HCT116 (cell line): ENCODE data around the gene BCL7A. TPM values are rescaled to one million over a fixed set of nuclear protein-coding genes. Genes with fewer than 3 reads are reported as not detected.

Source experiments
- ATAC-seq: fragments of 200-7000 bp; cut with Tn5 transposase; 2 replicates; pipeline ENCODE4 v1.9.1; 2020; ENCODE audit warnings: mild to moderate bottlenecking, moderate library complexity
- BruUV-seq: library from RNA; stranded (reverse); fragments of 400-500 nt; replicated peaks from 2 replicates; lab custom pipeline; 2021; lab: Mats Ljungman, UMichigan
- CTCF ChIA-PET: fragments of 300-600 bp; sonication (Branson Sonifier 250); formaldehyde crosslinking; loops from one replicate; lab custom pipeline; 2021; ENCODE audit warnings: antibody characterized with exemption; lab: Charles Lee
- POLR2A ChIA-PET: fragments of 300-600, 350-600 bp; sonication (Branson Sonifier 250); formaldehyde crosslinking; loops from one replicate; lab custom pipeline; 2021; ENCODE audit warnings: antibody characterized with exemption; lab: Charles Lee
- RAD21 ChIA-PET, 2 experiments: fragments of 300-600 bp; sonication (Branson Sonifier 250); formaldehyde crosslinking; loops; one replicate each; lab custom pipeline; 2023; ENCODE audit warnings: low total read pairs in 2 of 2; ENCODE audit not compliant: uncharacterized antibody in 2 of 2, unreplicated experiment in 2 of 2, low non-redundant PET in 1 of 2; lab: Charles Lee
- DNase-seq: peaks from one replicate; pipeline ENCODE4 v3.0.0-alpha.2; 2010; ENCODE audit warnings: low read depth, low spot score
- H2AFZ ChIP-seq: fragments of 200-600 bp; shearing (Covaris generic), sonication (generic); 2 replicates; pipeline ENCODE4 v1.6.1; 2017; ENCODE audit warnings: low read depth, mixed run types, mixed read lengths, antibody characterized with exemption, low read length; ENCODE audit not compliant: poor library complexity, severe bottlenecking
- H3K27ac ChIP-seq: 2 replicates; pipeline ENCODE4 v1.5.1; 2012; ENCODE audit warnings: low read depth, low read length
- H3K27me3 ChIP-seq: fragments of 200-600 bp; sonication (generic); 2 replicates; pipeline ENCODE4 v1.6.1; 2016; ENCODE audit warnings: mixed run types, low read length, mixed read lengths; ENCODE audit not compliant: insufficient read depth
- H3K36me3 ChIP-seq, 2 experiments: fragments of 200-500 bp in 1 of 2; fragments of 200-600 bp in 1 of 2; sonication (Bioruptor generic) in 1 of 2; sonication (generic) in 1 of 2; 2 replicates each; pipeline versions ENCODE4 v1.5.1 to v1.6.1; 2014 to 2016; ENCODE audit warnings: low read length in 2 of 2, inconsistent platforms in 1 of 2, mixed read lengths in 1 of 2, mixed run types in 1 of 2; ENCODE audit not compliant: insufficient read depth in 2 of 2, control insufficient read depth in 1 of 2
- H3K4me1 ChIP-seq, 2 experiments: fragments of 200-600 bp in 1 of 2; sonication (generic) in 1 of 2; 2 replicates each; pipeline versions ENCODE4 v1.5.1 to v1.6.1; 2012 to 2017; ENCODE audit warnings: low read length in 2 of 2, inconsistent platforms in 1 of 2, mild to moderate bottlenecking in 1 of 2, mixed read lengths in 1 of 2, mixed run types in 1 of 2, moderate library complexity in 1 of 2; ENCODE audit not compliant: insufficient read depth in 2 of 2, control insufficient read depth in 1 of 2
- H3K4me2 ChIP-seq: fragments of 200-600 bp; sonication (generic); 2 replicates; pipeline ENCODE4 v1.6.1; 2017; ENCODE audit warnings: mixed run types, low read length, mixed read lengths
- H3K4me3 ChIP-seq, 2 experiments: fragments of 200-600 bp in 1 of 2; sonication (generic) in 1 of 2; replicated peaks in 1 of 2; 2 replicates each; pipeline ENCODE4 v1.5.1; 2011 to 2016; ENCODE audit warnings: low read length in 2 of 2, control low read depth in 1 of 2, low read depth in 1 of 2, mild to moderate bottlenecking in 1 of 2, mixed read lengths in 1 of 2, mixed run types in 1 of 2
- H3K79me2 ChIP-seq: fragments of 200-600 bp; sonication (generic); 2 replicates; pipeline ENCODE4 v1.6.1; 2017; ENCODE audit warnings: mild to moderate bottlenecking, mixed run types, low read length, moderate library complexity, mixed read lengths; ENCODE audit not compliant: insufficient read depth
- H3K9ac ChIP-seq: fragments of 200-600 bp; sonication (generic); 2 replicates; pipeline ENCODE4 v1.6.1; 2016; ENCODE audit warnings: low read length, mixed read lengths
- H3K9me2 ChIP-seq: fragments of 200-600 bp; sonication (generic), shearing (Covaris generic); 2 replicates; pipeline ENCODE4 v1.6.1; 2017; ENCODE audit warnings: mixed run types, mild to moderate bottlenecking, moderate library complexity; ENCODE audit not compliant: insufficient read depth
- H3K9me3 ChIP-seq, 2 experiments: fragments of 200-500 bp in 1 of 2; fragments of 200-600 bp in 1 of 2; sonication (Bioruptor generic) in 1 of 2; sonication (generic) in 1 of 2; 2 replicates each; pipeline ENCODE4 v1.6.1; 2014 to 2017; ENCODE audit warnings: low read length in 2 of 2, mixed read lengths in 2 of 2, inconsistent platforms in 1 of 2, low read depth in 1 of 2, mild to moderate bottlenecking in 1 of 2, mixed run types in 1 of 2, moderate library complexity in 1 of 2; ENCODE audit not compliant: control insufficient read depth in 1 of 2, insufficient read depth in 1 of 2
- H4K20me1 ChIP-seq: fragments of 200-600 bp; sonication (generic), shearing (Covaris generic); 2 replicates; pipeline ENCODE4 v1.6.1; 2017; ENCODE audit warnings: mixed run types, mild to moderate bottlenecking, moderate library complexity; ENCODE audit not compliant: insufficient read depth
- CBX3 ChIP-seq: IDR thresholded peaks from 2 replicates; pipeline ENCODE4 v1.6.1; 2012; ENCODE audit warnings: low read depth
- CEBPB ChIP-seq: IDR thresholded peaks from 2 replicates; pipeline ENCODE4 v1.6.1; 2012; ENCODE audit warnings: low read depth
- CTCF ChIP-seq, 3 experiments: fragments of 200-600 bp in 1 of 3; sonication (generic) in 1 of 3; IDR thresholded peaks in 2 of 3; conservative IDR thresholded peaks in 1 of 3; 2 replicates each; pipeline ENCODE4 v1.5.1; 2012 to 2017; ENCODE audit warnings: low read depth in 2 of 3, low read length in 2 of 3, antibody characterized with exemption in 1 of 3, borderline replicate concordance in 1 of 3, control low read depth in 1 of 3, mild to moderate bottlenecking in 1 of 3, mixed read lengths in 1 of 3, mixed run types in 1 of 3, moderate library complexity in 1 of 3; ENCODE audit not compliant: insufficient read depth in 1 of 3
- EGR1 ChIP-seq: IDR thresholded peaks from 2 replicates; pipeline ENCODE4 v1.6.1; 2012; ENCODE audit warnings: low read depth
- ELF1 ChIP-seq: IDR thresholded peaks from 2 replicates; pipeline ENCODE4 v1.6.1; 2012; ENCODE audit warnings: low read depth, borderline replicate concordance
- JUND ChIP-seq: IDR thresholded peaks from 2 replicates; pipeline ENCODE4 v1.6.1; 2012
- POLR2AphosphoS5 ChIP-seq: IDR thresholded peaks from 2 replicates; pipeline ENCODE4 v1.6.1; 2011; ENCODE audit warnings: mild to moderate bottlenecking, low read depth, low read length, moderate library complexity
- RAD21 ChIP-seq: IDR thresholded peaks from 2 replicates; pipeline ENCODE4 v1.6.1; 2012; ENCODE audit warnings: low read depth, mild to moderate bottlenecking
- SIN3A ChIP-seq: IDR thresholded peaks from 2 replicates; pipeline ENCODE4 v1.6.1; 2012; ENCODE audit warnings: low read depth
- SP1 ChIP-seq: IDR thresholded peaks from 2 replicates; pipeline ENCODE4 v1.6.1; 2012; ENCODE audit warnings: low read depth
- TCF7L2 ChIP-seq: IDR thresholded peaks from 2 replicates; pipeline ENCODE4 v1.7.0; 2011; ENCODE audit warnings: borderline replicate concordance, inconsistent platforms; ENCODE audit not compliant: insufficient read depth, insufficient read length; ENCODE audit errors: extremely low read depth
- YY1 ChIP-seq: IDR thresholded peaks from 2 replicates; pipeline ENCODE4 v1.6.1; 2011; ENCODE audit warnings: low read length, low read depth, moderate library complexity, mild to moderate bottlenecking; ENCODE audit not compliant: insufficient replicate concordance; ENCODE audit errors: extremely low read depth
- ZBTB33 ChIP-seq: IDR thresholded peaks from 2 replicates; pipeline ENCODE4 v1.6.1; 2011; ENCODE audit warnings: mild to moderate bottlenecking, low read length, moderate library complexity; ENCODE audit not compliant: insufficient replicate concordance; ENCODE audit errors: extremely low read depth
- ZFX ChIP-seq: fragments of 450-650 bp; IDR thresholded peaks from 2 replicates; pipeline ENCODE4 v1.6.1; 2017
- ZNF274 ChIP-seq: fragments of 200-500 bp; sonication (Bioruptor generic); IDR thresholded peaks from 2 replicates; pipeline ENCODE4 v1.6.1; 2014; ENCODE audit warnings: mild to moderate bottlenecking, low read depth, low read length, inconsistent platforms
- intact Hi-C: fragments of 100-400 bp; cut with micrococcal nuclease; formaldehyde crosslinking; loops from 2 replicates; pipeline ENCODE4 v1.10.0; 2022
- total RNA-seq: library from RNA; stranded (reverse); gene quantifications from one replicate; pipeline ENCODE4 v1.2.1, GENCODE V29; 2021; ENCODE audit not compliant: unreplicated experiment
- TF ChIP-seq, protein P1 (sequence below): IDR thresholded peaks from 2 replicates; pipeline ENCODE4 v1.6.1; 2012

Gene BCL7A
- total RNA-seq, 1 experiment from 2014 or later = 14.2 TPM

DNA sequence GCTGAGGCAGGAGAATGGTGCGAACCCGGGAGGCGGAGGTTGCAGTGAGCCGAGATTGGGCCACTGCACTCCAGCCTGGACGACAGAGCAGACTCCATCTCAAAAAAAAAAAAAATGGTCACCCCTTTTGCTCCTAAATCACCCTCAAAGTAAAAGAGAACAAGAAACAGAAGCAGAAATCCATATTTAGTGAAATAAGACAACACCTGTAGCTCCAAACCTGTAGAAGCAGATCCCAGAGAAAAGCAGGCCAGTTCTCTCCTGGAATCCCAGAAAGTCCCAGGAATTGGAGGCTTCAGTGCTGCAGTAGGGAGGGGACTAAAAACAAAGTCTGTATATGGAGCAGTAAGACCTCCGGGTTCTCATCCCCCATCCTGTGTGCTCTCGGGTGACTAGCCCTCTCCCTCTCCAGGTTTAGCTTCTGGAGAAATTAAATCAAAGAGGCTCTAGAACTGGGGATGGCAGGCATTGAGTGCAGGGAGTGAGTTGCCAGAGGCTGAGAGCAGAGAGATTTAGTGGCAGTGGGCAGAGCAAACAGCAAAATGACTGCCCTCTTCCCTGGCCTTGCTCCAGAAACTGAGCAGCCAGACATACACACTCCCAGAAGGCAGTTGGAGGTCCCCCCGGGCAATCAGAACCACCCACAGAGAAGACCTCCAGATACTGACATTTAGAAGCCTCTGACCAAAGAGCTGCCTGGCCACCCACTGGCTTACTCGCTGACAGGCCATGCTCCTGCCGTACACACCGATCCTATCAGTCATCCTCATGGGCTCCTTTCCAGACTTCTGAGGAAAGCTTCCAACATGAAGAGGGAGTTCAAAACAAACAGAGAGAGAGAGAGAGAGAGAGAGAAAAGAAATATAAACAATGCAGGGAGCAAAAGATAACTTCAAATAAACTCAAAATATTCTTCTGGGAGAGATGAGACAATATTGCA, 50.6 kb downstream of the BCL7A start (continued):
- TF ChIP-seq ZBTB33 = no peak

DNA sequence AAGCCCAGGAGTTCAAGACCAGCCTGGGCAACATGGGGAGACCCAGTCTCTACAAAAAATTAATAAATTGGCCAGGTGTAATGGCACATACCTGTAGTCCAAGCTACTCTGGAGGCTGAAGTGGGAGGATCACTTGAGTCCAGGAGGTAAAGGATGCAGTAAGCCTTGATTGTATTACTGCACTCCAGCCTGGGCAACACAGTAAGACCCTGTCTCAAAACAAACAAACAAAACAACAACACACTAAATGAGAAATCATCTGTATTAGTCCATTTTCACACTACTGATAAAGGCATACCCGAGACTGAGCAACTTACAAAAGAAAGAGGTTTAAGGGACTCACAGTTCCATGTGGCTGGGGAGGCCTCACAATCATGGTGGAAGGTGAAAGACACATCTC, 52.1 kb downstream of the BCL7A start:
- no peak overlapping the region for H3K4me3 ChIP-seq
- no peaks in the 10 kb centered on the region for H3K79me2 ChIP-seq
- no peaks in the 10 kb centered on the region for H3K9me2 ChIP-seq
- ChIA-PET CTCF (no interaction called here), RAD21 (no interaction called here), POLR2A (no interaction called here)
- no peak overlapping the region for H3K9ac ChIP-seq
- no peaks in the 10 kb centered on the region for H3K9me3 ChIP-seq
- H4K20me1 ChIP-seq = no peaks in the 10 kb centered on the region
- H3K4me2 ChIP-seq = no peak overlapping the region
- H2AFZ ChIP-seq = no peak overlapping the region
- H3K36me3 ChIP-seq = no peaks in the 10 kb centered on the region
- no peaks in the 10 kb centered on the region for H3K27me3 ChIP-seq
- TF ChIP-seq CBX3 = no peak
- no peak for TF ChIP-seq SIN3A
- no peak for TF ChIP-seq CTCF (IDR thresholded peaks at IDR 0.05 in 2 of 3, conservative IDR thresholded peaks at IDR 0.05 in 1 of 3; ENCODE audit: borderline replicate concordance in 1 of 3, insufficient read depth in 1 of 3, low read depth in 2 of 3, low read length in 2 of 3)
- no peak for TF ChIP-seq ELF1
- no peak for TF ChIP-seq TCF7L2
- TF ChIP-seq ZFX = no peak
- TF ChIP-seq ZNF274 = no peak
- TF ChIP-seq, protein P1, sequence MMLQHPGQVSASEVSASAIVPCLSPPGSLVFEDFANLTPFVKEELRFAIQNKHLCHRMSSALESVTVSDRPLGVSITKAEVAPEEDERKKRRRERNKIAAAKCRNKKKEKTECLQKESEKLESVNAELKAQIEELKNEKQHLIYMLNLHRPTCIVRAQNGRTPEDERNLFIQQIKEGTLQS = no peak
- TF ChIP-seq YY1 = no peak
- no peak for TF ChIP-seq RAD21
- TF ChIP-seq POLR2AphosphoS5 = no peak
- no peak for TF ChIP-seq JUND
- no peak for TF ChIP-seq CEBPB
- no peak for TF ChIP-seq SP1
- no peak for TF ChIP-seq EGR1
- no peak for DNase-seq
- H3K4me1 ChIP-seq = peaks cover 12 to 19% of the 10 kb centered on the region in 2 experiments
- intact Hi-C loops = no loop called here
- H3K27ac ChIP-seq = no peak overlapping the region
- BruUV-seq = no TSS peak
- ATAC-seq = no peak
